SKM-1 treated with dmso at 0.1 percent for 144 hours (cell line): Measurements from ENCODE around the gene RABL2A.
"Not testable (repeated sequence)": the region's sequence is repeated elsewhere in the genome, so short reads cannot be mapped to it uniquely, and the experiment has no call there.

Experiments used
- DNase-seq: peaks from one replicate; lab custom pipeline; 2025; ENCODE audit not compliant: unreplicated experiment; lab: John Stamatoyannopoulos, UW

Gene RABL2A

DNA sequence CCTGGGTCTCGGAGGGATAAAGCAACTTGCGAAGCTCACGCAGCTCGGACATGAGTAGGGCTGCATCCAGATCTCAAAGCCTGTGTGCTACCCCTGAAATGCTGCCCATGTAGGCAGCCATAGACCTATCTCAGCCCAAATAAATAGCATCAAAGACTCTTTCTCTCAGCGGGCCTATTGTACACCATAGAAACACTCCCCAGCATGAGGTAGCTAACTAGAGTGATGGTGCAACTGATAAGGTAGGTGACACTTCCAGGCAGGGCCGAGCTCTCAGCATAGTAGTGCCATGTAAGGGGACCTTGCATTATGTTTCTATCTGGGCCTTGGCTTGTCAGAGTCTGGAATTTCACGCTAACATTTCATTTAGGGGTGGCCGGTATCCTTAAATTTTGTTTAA lies 52.4 kb downstream of the RABL2A start:
- DNase-seq, result no peak

DNA sequence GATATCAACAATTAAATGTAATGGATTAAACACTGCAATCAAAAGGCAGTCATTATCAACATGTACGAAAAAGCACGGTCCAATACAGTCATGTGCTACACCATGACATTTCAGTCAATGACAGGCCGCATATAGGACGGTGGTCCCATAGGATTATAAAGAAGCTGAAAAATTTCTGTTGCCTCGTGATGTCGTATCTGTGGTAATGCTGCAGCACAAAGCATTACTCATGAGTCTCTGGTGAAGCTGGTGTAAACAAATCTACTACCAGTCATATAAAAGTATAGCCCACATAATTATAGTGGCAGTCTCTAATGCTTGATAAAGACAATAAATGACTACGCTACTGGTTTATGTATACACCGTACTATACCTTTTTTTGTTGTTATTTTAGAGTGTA lies 58.4 kb downstream of the RABL2A start:
- no peak for DNase-seq

DNA sequence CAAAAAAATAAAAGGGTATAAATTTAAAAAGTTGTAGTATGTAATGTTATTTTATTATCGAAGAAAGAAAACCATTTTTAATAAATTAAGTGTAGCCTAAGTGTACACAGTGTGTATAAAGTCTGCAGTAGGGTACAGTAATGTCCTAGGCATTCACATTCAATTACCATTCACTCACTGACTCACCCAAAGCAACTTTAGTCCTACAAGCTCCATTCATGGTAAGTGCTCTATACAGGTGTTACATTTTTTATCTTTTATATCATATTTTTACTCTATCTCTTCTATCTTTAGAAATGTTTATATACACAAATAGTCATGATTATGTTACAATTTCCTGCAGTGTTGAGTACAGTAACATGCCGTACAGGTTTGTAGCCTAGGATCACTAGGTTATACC lies 59.5 kb downstream of the RABL2A start:
- DNase-seq, result no peak

DNA sequence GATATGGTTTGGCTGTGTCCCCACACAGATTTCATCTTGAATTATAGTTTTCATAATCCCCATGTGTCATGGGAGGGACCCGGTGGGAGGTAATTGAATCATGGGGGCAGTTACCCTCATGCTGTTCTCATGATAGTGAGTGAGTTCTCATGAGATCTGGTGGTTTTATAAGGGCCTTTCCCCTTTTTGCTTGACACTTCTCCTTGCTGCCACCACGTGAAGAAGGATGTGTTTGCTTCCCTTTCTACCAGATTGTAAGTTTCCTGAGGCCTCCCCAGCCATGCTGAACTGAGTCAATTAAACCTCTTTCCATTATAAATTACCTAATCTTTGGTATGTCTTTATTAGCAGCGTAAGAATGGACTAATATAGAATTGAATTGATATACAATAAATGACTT lies 63.8 kb downstream of the RABL2A start:
- not testable (repeated sequence) for DNase-seq
